Adrenal gland (tissue), 5 donors: ENCODE measurements around the gene SORBS1.

Experiments
- CTCF ChIP-seq, 6 experiments: fragments of 450-650 bp in 4 of 6; fragments of 200-600 bp in 2 of 6; sonication (generic) in 1 of 6; IDR thresholded peaks; 1 replicate in 5 of 6; 2 replicates in 1 of 6; pipeline versions ENCODE4 v1.5.1 to v1.8.0; 2016 to 2021; ENCODE audit warnings: antibody characterized with exemption in 6 of 6, mild to moderate bottlenecking in 2 of 6, moderate library complexity in 1 of 6
- POLR2A ChIP-seq, 2 donors: fragments of 450-650 bp; IDR thresholded peaks; one replicate each; pipeline ENCODE4 v1.6.1; 2017; ENCODE audit warnings: antibody characterized with exemption in 2 of 2, mild to moderate bottlenecking in 2 of 2, moderate library complexity in 1 of 2
- donor health status: DM: no; HTN: no; CAD: no.

- TF ChIP-seq CTCF (IDR thresholded peaks at IDR 0.05) = no peak
- no peak for TF ChIP-seq POLR2A (IDR thresholded peaks at IDR 0.05)
Measured at GRCh38 chr10:95540514-95541052, 20.6 kb downstream of the SORBS1 start.
